GM18502 (cell line): ENCODE measurements around the gene TMEM239.

Experiments used
- ATAC-seq: cut with Tn5 transposase; IDR thresholded peaks from one replicate; pipeline ENCODE4 v1.9.1; 2021; ENCODE audit warnings: mild to moderate bottlenecking; ENCODE audit not compliant: unreplicated experiment, poor library complexity

Gene TMEM239

DNA sequence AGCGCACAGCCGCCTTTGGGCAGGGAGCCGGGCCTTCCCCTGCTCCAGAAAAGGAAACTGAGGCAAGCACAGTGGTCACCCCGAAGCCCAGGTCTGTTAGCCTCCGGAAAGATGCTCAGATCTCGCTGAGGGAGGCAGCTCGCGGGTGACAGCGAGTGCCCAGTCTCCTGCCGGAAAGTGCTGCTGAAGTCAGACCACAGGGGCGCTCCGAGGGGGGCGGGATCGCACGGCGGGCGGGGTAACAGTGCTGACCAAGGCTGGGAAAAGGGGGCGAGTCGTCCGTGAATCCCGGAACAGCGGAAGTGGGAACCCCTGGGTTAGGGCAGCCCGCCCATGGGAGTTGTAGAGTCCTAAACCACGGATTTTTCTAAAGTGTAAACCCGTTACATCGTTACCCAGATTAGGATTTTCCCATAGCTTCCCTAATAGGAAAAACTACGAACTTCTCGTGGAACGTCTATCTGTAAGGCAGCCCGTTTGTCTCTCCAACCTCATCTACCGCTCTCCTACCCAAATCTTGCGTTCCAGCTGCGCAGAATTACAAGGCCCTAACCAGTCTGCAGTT, 24.9 kb downstream of the TMEM239 start:
- ATAC-seq = peak; percentile 31

DNA sequence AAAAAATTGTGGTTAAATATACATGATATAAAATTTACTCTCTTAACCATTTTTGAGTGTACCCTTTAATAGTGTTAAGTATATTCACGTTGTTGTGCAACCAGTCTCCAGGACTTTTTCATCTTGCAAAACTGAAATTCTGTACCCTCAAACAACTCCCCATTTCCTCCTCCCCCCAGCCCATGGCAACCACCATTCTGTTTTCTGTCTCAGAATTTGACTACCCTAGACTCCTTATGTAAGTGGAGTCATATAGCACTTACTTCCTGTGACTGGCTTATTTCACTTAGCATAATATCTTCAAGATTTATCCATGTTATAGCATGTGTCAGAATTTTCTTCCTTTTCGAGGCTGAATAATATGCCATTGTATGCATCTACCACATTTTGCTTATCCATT, 29.4 kb downstream of the TMEM239 start:
- ATAC-seq = no peak

GRCh38 chr20:2846698-2847097, 30.5 kb downstream of the TMEM239 start:
- no peak for ATAC-seq

GRCh38 chr20:2847802-2848201, 31.6 kb downstream of the TMEM239 start:
- ATAC-seq = no peak

DNA sequence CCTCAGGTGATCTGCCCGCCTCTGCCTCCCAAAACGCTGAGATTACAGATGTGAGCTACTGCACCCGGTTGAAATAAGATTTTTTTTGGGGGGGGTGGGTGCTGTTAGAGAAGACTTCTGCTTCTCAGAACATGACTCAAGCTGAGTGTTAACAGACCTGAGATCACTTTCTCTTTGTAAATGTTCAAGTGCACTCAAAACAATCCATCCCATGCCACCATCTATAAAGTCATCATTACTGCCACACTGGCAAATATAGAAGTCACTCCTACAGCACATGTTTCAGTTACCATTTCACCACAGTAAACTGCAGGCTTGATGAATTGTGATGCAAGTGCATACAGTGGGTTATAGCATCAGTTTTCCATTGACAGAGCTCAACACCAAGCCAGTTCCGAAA, 33.4 kb downstream of the TMEM239 start:
- ATAC-seq = no peak

GRCh38 chr20:2851086-2851485, 34.9 kb downstream of the TMEM239 start:
- no peak for ATAC-seq

DNA sequence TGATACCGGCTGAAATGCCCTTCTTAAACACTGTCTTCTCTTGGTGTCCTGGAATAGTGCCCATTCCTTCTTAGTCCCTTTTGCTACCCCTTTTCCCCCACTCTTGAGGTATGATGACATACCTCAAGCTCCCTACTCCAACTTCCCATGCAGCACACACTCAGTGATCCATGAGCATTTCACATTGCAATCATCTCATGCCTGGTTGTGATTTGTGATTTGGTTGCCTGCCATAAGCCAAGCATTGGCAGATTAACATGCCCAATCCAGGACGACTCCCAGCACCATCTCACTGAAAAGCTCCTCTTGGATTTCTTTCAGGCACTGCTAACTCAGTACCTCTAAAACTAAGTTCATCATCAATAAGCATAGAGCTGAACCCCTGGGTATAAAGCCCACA, 42.4 kb downstream of the TMEM239 start:
- no peak for ATAC-seq

GRCh38 chr20:2859330-2860121, 43.4 kb downstream of the TMEM239 start:
- ATAC-seq = no peak

DNA sequence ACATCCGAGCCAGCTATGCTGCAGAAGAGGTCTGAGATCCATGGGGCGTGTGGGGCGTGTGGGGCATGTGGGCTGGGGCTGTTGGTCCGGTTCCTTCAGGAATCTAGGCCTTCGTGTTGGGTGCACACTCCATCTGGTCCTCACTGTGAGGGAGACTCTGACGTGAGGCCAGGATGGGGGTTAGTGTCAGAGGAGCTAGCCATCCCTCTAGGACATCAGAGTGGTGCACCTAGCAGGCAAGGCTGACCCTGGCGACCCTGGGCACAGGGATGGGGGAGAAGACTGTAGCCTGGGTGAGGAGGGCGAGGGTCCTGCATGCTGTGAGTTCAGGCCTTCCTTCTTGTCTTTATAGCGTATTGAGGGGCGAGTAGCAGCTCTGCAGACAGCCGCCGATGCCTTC, 48.5 kb downstream of the TMEM239 start:
- no peak for ATAC-seq

DNA sequence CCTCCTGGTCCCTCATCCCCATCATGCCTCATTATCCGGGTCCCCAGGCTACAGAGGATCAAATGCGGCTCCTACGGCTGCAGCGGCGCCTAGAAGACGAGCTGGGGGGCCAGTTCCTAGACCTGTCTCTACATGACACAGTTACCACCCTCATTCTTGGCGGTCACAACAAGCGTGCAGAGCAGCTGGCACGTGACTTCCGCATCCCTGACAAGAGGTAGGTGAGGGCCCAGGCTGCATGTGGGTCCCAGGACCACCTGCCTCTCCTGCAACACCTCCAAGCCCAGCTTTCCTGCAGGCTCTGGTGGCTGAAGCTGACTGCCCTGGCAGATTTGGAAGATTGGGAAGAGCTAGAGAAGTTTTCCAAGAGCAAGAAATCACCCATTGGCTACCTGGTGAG, 48.9 kb downstream of the TMEM239 start:
- no peak for ATAC-seq

- ATAC-seq = no peak
Observed at GRCh38 chr20:2865630-2866029, 49.5 kb downstream of the TMEM239 start.

- no peak for ATAC-seq
Observed at GRCh38 chr20:2866236-2866635, 50.1 kb downstream of the TMEM239 start.

DNA sequence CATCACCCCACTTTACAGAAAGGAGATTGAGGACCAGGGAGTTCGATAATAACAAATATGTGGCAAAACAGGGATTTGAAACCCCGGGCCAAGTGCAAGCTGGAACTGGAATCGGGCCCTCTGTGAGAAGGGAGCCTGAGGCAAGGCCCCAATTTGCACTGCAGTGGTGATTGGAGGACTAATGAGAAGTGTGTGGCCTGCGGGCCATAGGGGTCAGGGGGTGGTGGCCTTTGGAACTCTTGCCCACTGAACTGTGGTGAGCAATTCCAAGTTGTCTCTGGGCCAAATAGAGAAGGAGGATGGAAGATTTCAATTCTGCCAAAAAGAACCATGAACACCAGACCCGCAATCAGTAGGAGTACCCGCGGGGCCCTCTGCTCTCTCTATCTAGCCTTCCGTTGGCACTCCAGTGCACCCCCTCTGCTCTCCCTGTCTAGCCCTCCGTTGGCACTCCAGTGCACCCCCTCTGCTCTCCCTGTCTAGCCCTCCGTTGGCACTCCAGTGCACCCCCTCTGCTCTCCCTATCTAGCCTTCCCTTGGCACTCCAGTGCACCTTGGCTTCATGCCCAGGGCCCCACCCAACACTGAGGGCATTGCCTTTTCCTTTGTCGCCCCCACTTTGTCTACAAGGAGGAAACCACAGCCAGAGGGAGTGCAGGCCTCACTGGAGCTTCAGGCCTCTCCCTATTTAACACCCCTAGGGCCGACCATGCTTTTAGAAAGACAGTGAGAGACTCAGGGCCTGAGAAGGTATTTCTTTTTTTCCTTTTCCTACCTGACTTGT, 51.1 kb downstream of the TMEM239 start:
- ATAC-seq = no peak
